GM18873 (cell line): ENCODE results near the gene RPL26.

Experiments
- ATAC-seq: cut with Tn5 transposase; IDR thresholded peaks from one replicate; pipeline ENCODE4 v1.9.1; 2021; ENCODE audit warnings: mild to moderate bottlenecking, moderate library complexity, moderate number of reproducible peaks; ENCODE audit not compliant: unreplicated experiment, low FRiP score

The RPL26 gene

GRCh38 chr17:8383143-8383822, at the start of gene RPL26:
RPL26 (minus strand) TSS chr17:8383193; CDS start chr17:8382310, 883 bp downstream.
- peak; percentile 87 for ATAC-seq

DNA sequence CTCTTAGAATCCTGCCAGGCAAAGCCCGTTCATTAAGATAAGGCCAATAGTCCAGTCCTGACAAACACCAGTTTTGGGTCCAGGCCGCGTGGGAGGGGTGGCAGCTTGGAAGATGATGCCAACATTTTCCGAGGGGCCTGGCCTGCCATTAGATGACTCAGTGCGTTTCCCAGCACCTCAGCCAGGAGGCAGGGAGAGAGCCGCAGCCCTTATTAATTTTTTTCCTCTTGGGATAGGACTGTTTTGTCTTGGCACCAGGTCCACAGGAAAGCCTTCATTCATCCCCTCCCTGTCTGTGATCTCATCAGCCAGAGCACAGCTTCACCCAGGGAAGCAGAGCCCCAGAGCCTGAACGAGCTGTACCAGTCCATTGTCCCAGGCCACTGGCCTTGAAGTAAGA, 48.0 kb upstream of the RPL26 start:
- no peak for ATAC-seq

DNA sequence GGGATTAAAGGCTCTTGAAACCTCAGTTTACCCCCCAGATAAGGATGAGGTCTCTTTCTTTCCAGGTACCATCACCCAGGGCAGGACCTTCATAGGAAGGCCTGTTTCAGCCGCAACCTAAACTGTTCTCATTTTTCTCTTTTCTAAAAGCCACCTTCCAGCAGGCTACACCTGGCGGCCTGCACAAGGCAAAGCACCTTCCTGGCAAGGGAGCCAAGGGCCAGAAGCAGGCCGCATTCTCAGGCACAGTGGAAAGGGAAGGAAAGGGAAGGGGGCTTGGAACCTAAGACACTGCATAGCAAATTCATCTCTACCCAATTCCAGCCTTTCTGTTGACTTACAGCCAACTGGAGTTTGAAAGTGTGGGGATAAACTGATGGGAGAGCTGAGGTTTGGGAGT, 43.8 kb upstream of the RPL26 start:
- no peak for ATAC-seq

DNA sequence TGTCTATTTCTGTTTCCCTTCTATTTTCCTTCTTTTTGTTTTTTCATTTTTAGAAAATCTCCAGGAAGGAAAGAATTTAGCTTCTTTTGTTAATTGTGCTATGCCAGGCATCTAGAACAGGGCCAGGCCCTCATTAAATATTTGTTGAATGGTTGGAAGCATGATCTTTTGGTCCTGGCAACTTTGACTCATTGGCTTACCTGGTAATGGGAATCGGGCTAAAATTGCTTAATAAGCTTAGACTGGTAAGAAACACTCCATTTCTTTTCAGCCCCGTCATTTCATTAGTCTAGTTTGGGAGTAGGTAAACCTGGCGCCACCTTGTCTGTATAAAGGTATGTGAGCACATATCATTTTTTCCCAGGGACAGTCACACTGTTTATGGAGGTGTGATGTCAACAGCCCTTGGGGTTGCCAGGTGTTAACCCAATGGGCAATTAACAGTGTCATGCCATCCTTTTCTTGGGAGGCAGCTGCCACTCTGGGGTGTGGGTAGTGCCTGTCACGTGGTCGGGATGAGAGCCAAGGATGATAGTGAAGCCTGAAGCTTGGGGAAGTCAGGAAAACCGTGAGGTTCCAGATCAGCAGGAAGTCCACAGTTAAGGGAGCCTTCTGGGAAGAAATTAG, 43.2 kb upstream of the RPL26 start:
- no peak for ATAC-seq

DNA sequence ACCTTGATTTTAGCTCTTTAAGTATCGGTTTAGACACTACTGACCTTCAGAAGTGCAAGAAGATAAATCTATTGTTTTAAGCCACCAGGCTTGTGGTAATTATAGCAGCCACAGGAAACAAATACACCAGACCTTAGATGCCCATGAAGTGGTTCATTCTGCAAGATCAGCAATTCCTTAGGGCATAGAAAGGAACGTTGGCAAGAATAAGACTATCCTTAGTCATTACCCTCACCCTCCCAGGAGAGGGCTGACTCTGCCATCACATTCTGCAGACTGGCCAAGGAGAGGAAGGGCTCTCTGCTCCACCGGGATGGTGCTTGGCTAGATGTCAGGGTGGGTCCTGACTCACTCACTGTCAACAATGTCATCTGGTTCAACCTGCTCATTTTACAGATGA, 38.6 kb upstream of the RPL26 start:
- no peak for ATAC-seq

DNA sequence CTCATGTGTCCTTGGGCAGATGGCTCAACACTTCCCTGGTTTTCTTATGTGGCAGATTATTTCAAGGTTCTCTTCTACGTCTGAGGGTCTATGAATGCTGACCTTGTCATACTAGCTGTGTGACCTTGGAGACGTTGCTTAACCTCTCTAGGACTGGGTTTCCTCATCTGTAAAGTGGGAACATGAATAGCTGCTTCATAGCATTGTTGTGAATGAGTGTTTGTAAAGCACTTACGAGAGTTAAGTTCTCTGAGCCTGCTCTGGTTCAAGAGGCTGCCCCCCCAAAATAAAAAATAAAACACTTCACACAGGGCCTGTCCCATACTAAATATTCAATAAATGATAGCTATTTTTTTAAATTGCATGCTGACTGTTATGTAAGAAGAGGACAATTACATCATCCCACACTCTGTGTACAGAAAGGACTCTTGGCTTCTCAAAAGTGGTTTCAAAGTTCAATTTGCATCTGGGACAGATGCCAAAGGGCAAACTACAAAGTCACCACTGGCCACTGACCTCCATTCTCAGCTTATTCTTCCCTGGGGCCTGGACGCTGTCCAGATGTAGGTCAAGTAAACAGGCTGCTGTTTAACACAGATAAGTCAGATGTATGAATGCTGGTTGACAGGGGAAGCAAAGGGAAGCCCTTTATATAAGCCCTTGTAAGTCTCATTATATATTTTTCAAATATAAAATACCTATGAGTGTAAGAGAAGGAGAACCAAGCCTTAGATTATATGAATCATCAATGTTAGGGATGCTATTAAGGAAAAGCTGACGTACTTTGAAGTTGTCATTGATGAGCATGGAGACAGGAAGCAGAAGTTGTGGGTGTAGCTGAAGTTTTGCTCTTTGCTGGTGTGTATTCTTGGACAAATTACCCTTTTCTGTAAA, 37.3 kb upstream of the RPL26 start:
- ATAC-seq: no peak

DNA sequence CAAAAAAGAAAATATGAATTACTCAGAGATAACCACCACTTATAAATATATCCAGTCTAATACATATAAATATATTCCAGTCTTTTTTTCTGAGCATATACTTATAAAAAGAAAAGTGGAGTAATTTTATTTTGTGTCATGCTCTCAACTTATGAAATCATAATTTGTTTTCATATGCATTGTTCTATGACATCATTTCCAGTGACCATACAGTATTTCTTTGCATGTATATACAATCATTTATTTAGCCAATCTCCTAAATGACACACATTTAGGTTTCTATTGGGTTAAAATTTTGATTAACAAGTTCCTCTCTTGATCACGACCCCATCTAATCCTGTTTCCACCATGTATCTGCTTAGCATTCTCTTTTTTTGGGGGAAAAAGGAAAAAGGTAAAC, 36.3 kb upstream of the RPL26 start:
- no peak for ATAC-seq

GRCh38 chr17:8418471-8418870, 35.5 kb upstream of the RPL26 start:
- no peak for ATAC-seq

- no peak for ATAC-seq
These were observed 34.8 kb upstream of the RPL26 start for GRCh38 chr17:8417806-8418205.

GRCh38 chr17:8413938-8414337, 30.9 kb upstream of the RPL26 start:
- no peak for ATAC-seq

DNA sequence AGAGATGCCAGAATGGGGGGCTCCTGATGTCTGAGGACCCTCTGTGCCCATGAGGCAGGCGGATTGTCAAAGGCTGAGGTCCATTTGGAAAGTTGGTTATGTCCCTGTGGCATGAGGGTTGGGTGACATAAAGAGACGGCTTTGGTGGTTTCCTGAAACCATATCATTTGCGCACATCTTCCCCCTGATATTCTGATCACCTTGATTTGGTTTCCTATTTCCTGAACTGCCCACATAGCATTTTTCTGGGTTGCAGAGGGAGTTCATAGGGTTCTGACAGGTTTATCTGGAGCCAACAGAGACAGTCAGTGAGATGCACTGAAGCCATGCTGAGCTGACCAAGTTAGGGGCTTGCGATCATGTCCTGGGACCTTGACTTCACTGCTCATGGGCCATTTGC, 30.3 kb upstream of the RPL26 start:
- ATAC-seq: no peak

GRCh38 chr17:8412089-8412488, 29.1 kb upstream of the RPL26 start:
- ATAC-seq: no peak

DNA sequence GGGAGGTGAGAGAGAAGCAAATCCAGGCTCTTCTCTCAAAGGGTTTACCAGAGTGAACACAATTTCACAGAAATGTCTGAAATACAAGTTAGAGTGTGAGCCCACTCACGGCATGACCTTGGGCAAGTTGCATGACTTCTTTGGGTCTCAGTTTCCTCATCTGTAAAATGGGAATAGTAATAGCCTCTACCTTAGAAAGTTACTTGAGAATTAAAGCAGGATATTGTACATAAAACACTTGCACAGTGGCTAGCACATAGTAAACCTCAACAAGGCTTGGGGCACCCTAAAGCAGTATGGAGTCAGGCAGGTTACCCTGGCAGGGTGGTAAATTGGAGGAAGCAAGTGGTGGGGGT, 27.9 kb upstream of the RPL26 start:
- ATAC-seq: no peak

DNA sequence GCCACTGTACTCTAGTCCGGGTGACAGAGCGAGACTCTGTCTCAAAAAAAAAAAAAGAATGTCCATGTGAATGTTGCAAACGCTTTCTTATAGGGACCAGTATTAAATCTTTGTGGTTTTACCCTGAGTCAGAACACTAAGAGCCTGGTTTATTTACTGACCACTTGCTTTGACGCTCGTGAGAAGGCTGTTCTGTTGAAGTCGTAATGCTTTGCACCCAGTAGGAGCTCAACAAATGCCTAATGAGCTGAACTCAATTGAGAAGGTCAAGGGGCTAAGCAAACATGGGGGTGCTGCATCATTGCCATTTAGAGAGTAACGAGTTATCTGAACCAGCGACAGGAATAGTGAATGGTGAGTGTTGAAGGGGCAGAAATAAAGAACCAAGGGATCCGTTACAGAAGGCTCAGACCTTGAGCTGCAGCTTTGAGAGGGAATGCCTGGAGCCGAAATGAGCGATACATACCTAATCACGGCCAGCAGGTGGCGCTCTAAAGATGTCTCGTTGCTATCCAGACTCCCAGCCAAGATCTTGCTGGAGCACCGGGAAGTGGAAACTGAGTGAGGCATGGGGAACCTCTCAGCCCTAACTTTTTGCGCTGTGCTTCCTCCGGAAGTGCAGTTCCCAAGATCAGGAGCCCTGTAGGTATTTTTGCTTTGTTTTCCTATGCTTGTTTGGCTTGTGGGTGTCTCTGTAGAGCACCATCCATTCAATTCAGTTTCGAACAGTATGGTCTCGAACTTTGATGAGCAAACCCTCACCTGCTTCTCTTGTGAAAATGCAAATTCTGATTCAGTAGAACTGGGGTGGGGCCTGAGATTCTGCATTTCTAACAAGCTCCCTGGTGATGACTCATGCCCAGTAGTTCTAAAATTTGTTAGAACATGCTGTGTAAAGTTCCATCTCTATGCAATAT, 27.2 kb upstream of the RPL26 start:
- ATAC-seq: no peak

DNA sequence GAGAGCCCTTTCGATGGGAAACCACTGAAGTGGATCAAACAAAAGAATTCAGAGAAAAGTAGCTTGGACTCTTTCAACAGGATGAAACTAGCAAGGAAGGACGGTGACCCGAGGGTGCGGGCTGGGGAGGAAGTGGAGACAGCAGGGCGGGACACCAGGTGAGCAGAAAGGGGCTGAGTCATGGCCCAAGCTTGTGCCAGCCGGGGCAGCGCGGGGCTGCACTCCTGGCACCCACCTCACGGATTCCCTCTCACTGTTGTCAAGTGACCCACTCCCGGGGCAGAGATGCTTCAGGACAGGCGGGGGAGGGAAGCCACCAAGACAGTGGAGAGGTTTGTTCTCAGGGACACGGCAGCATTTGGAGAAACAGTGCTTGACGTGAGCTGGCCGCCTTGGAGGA, 25.4 kb upstream of the RPL26 start:
- ATAC-seq: no peak

DNA sequence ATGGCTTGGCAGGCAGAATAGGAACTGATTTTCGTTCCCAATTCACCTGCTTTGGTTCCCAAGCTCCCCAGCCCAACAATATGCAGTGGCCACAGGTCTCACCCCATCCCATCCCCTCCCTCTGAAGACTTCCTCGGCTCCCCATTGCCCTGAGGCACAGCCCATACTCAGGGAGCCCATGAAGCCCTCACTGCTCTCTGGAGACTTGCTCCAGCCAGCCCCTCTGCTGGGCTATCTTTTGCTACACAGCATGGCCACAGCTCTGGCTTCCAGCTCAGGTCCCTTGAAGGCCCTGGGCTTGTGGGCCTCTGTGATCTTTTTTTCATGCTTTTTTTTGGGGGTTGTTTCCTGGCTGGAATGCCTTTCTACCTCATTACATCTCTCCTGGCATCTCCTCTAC, 23.2 kb upstream of the RPL26 start:
- ATAC-seq: no peak

- no peak for ATAC-seq
These were observed 22.6 kb upstream of the RPL26 start for GRCh38 chr17:8405499-8406016.

DNA sequence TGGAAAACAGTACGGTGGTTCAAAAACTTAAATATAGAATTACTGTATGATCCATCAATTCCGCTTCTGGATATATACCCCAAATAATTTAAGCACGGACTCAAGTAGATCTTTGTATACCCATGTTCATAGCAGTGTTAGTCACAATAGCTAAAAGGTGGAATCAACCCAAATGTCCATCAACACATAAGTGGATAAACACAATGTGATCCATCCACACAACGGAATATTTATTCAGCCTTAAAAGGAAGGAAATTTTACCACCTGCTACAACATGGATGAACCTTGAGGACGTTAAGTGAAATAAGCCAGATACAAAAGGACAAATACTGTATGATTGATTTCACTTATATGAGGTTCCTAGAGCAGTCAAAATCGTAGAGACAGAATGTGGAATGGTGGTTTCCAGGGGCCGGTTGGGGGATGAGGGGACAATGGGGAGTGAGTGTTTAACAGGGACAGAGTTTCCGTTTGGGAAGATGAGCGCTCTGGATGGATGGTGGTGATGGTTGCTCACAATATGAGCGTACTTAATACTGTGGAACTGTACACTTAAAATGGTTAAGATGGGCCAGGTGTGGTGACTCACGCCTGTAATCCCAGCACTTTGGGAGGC, 20.0 kb upstream of the RPL26 start:
- ATAC-seq: no peak

GRCh38 chr17:8401107-8401506, 18.1 kb upstream of the RPL26 start:
- no peak for ATAC-seq

GRCh38 chr17:8398980-8399379, 16.0 kb upstream of the RPL26 start:
- no peak for ATAC-seq
